ENCODE measurements around the gene KRTAP10-2.

DNA sequence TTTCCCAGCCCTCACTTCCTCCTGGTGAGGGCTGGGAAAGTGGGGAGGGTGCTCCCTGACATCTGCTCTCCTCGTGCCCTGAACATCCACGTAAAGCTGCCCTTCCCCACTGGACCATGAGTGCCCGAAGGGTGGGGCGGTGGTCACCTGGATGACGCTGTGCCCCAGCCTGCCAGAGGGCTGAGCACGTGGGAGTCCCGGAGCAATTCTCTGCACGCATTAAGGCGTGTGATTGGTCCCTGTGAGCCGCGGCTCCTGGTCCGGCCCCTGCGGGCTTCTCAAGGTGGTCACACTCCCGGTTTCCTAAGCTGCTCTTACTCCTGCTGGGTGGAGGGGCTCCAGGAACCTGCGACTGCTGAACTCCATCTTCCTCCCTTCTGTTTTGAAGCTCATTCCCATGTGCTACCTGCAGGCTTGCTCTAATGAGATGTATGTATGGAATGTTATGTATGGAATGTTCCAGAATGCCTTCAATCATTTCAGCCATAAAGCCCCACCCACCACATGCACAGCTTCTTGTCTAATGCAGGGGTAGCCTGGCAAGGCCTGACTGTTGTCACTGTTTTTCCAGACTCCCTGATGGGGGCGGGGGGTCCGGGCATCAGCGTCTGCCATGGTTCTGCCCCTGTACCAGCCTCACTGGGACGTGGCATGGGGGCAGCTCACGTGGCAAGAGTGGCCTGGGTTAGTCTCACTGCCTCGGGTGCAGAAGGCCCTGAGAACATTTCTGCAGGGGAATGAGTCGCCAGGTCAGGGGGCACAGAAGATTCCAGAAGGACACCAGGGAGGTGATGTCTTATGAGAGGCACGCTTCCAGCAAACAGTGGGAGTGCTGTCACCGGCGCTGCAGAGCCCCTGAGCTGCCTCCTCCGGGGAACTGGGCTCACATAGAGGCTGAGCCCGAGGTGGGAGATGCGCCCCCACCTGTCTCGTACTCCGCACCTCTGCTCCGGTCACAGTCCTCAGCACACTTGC lies 30.7 kb downstream of the KRTAP10-2 start:
- no peak for TF ChIP-seq POLR2AphosphoS5 (IDR thresholded peaks at IDR 0.05)
- TF ChIP-seq, protein P1, sequence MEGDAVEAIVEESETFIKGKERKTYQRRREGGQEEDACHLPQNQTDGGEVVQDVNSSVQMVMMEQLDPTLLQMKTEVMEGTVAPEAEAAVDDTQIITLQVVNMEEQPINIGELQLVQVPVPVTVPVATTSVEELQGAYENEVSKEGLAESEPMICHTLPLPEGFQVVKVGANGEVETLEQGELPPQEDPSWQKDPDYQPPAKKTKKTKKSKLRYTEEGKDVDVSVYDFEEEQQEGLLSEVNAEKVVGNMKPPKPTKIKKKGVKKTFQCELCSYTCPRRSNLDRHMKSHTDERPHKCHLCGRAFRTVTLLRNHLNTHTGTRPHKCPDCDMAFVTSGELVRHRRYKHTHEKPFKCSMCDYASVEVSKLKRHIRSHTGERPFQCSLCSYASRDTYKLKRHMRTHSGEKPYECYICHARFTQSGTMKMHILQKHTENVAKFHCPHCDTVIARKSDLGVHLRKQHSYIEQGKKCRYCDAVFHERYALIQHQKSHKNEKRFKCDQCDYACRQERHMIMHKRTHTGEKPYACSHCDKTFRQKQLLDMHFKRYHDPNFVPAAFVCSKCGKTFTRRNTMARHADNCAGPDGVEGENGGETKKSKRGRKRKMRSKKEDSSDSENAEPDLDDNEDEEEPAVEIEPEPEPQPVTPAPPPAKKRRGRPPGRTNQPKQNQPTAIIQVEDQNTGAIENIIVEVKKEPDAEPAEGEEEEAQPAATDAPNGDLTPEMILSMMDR (IDR thresholded peaks at IDR 0.05) = no peak

Measured in breast epithelium (tissue), 3 donors.